Gastroesophageal sphincter (tissue), 3 donors: ENCODE data around the gene GRAMD2B.

Experiments
- CTCF ChIP-seq, 4 experiments: fragments of 200-600 bp in 2 of 4; fragments of 450-650 bp in 2 of 4; sonication (generic) in 1 of 4; IDR thresholded peaks; one replicate each; pipeline ENCODE4 v1.5.1; 2017 to 2019; ENCODE audit warnings: antibody characterized with exemption in 4 of 4, mild to moderate bottlenecking in 2 of 4, moderate library complexity in 2 of 4
- EP300 ChIP-seq: sonication (generic); formaldehyde crosslinking; IDR thresholded peaks from one replicate; pipeline ENCODE4 v1.6.1; 2017; ENCODE audit warnings: antibody characterized with exemption, mild to moderate bottlenecking
- POLR2A ChIP-seq, 2 donors: fragments of 450-650 bp; IDR thresholded peaks; one replicate each; pipeline ENCODE4 v1.6.1; 2017; ENCODE audit warnings: antibody characterized with exemption in 2 of 2, mild to moderate bottlenecking in 2 of 2, moderate library complexity in 1 of 2
- POLR2AphosphoS5 ChIP-seq: sonication (generic); formaldehyde crosslinking; IDR thresholded peaks from one replicate; pipeline ENCODE4 v1.6.1; 2017; ENCODE audit warnings: antibody characterized with exemption

GRCh38 chr5:126477294-126478117 lies 54.3 kb downstream of the GRAMD2B start:
- no peak for TF ChIP-seq CTCF (IDR thresholded peaks at IDR 0.05)
- peak; percentile 36 for TF ChIP-seq POLR2AphosphoS5
- no peak for TF ChIP-seq POLR2A (IDR thresholded peaks at IDR 0.05)
- TF ChIP-seq EP300, result no peak
